Gastrocnemius medialis (tissue), 4 donors: Measurements from ENCODE around the gene MEMO1.

Source experiments
- CTCF ChIP-seq, 5 experiments: fragments of 450-650 bp in 3 of 5; fragments of 200-600 bp in 2 of 5; sonication (generic) in 2 of 5; IDR thresholded peaks in 4 of 5; conservative IDR thresholded peaks in 1 of 5; 1 replicate in 4 of 5; 2 replicates in 1 of 5; pipeline ENCODE4 v1.5.1; 2016 to 2019; ENCODE audit warnings: antibody characterized with exemption in 5 of 5, mild to moderate bottlenecking in 3 of 5, moderate library complexity in 3 of 5
- POLR2A ChIP-seq, 2 donors: fragments of 450-650 bp; IDR thresholded peaks; one replicate each; pipeline ENCODE4 v1.6.1; 2017; ENCODE audit warnings: antibody characterized with exemption in 2 of 2, mild to moderate bottlenecking in 2 of 2, moderate library complexity in 2 of 2

- TF ChIP-seq POLR2A (IDR thresholded peaks at IDR 0.05) = no peak
- no peak for TF ChIP-seq CTCF (IDR thresholded peaks at IDR 0.05 in 4 of 5, conservative IDR thresholded peaks at IDR 0.05 in 1 of 5)
These were observed 43.0 kb downstream of the MEMO1 start for GRCh38 chr2:31967790-31968189.
